ENCODE measurements around the gene SYF2.

Gene SYF2

GRCh38 chr1:25198663-25199252 is 33.5 kb downstream of the SYF2 start:
- no peak overlapping the region for H3K4me3 ChIP-seq (replicated peaks; ENCODE audit: insufficient read depth, low read length)
- TF ChIP-seq POLR2AphosphoS5 (IDR thresholded peaks at IDR 0.05; ENCODE audit: low read depth), result no peak
- TF ChIP-seq, protein P1, sequence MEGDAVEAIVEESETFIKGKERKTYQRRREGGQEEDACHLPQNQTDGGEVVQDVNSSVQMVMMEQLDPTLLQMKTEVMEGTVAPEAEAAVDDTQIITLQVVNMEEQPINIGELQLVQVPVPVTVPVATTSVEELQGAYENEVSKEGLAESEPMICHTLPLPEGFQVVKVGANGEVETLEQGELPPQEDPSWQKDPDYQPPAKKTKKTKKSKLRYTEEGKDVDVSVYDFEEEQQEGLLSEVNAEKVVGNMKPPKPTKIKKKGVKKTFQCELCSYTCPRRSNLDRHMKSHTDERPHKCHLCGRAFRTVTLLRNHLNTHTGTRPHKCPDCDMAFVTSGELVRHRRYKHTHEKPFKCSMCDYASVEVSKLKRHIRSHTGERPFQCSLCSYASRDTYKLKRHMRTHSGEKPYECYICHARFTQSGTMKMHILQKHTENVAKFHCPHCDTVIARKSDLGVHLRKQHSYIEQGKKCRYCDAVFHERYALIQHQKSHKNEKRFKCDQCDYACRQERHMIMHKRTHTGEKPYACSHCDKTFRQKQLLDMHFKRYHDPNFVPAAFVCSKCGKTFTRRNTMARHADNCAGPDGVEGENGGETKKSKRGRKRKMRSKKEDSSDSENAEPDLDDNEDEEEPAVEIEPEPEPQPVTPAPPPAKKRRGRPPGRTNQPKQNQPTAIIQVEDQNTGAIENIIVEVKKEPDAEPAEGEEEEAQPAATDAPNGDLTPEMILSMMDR (IDR thresholded peaks at IDR 0.05; ENCODE audit: insufficient read depth, low read length), result no peak
- no peak for TF ChIP-seq GABPA (IDR thresholded peaks at IDR 0.05; ENCODE audit: low read depth)
- no peak for TF ChIP-seq REST (IDR thresholded peaks at IDR 0.05; ENCODE audit: insufficient replicate concordance, low read depth)
- TF ChIP-seq SPI1 (IDR thresholded peaks at IDR 0.05; ENCODE audit: borderline replicate concordance, low read depth), result no peak
- no peak for DNase-seq (ENCODE audit: low read depth in 1 of 2, low spot score in 1 of 2)
- no peaks in the 10 kb centered on the region for H3K27me3 ChIP-seq (ENCODE audit: insufficient read depth, poor library complexity, severe bottlenecking)
- H3K27ac ChIP-seq (replicated peaks), result no peak overlapping the region; the same call in 1 of the 2 replicates

DNA sequence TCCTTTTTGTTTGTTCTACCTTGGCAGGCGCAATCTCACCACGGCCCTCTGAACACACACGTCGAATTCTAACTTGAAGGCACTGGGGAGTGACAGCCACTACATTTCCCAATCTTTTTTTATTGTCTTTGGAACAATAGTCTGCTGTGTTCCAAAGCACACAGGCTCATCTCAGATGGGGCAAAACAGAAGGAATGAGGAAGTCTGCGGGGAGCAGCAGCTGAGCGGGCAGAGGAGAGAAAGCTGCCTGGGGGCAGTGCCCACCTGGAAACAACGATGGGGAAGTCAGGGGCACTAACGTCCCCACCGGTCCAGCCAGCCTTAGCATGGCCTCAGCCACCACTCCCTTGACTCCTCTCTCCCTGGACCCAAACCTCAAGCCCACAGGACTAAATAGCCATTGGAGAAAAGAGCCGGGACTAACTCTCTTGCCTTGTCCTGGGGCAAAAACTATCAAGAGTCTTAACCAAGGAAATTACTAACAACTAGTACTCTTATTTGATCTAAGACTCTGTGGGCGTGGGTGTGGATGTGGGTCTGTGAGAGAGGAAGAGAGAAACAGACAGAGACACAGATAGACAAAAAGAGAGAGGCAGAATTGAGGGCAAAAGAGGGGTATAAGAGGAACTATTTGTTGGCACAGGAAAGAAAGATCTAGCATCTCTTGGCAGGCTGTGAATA is 34.2 kb downstream of the SYF2 start:
- H3K4me3 ChIP-seq (replicated peaks; ENCODE audit: insufficient read depth, low read length), result no peak overlapping the region
- no peaks in the 10 kb centered on the region for H3K27me3 ChIP-seq (ENCODE audit: insufficient read depth, poor library complexity, severe bottlenecking)
- DNase-seq (ENCODE audit: low read depth in 1 of 2, low spot score in 1 of 2), result peak in 1 of 2 experiments; percentile 72
- H3K27ac ChIP-seq (replicated peaks), result peak overlapping the region; percentile 12; the same call in 1 of the 2 replicates
- TF ChIP-seq, protein P1 (IDR thresholded peaks at IDR 0.05; ENCODE audit: insufficient read depth, low read length), result no peak
- TF ChIP-seq REST (IDR thresholded peaks at IDR 0.05; ENCODE audit: insufficient replicate concordance, low read depth) (no peak), POLR2AphosphoS5 (IDR thresholded peaks at IDR 0.05; ENCODE audit: low read depth) (peak; percentile 80), SPI1 (IDR thresholded peaks at IDR 0.05; ENCODE audit: borderline replicate concordance, low read depth) (peak; percentile 98), GABPA (IDR thresholded peaks at IDR 0.05; ENCODE audit: low read depth) (no peak)

DNA sequence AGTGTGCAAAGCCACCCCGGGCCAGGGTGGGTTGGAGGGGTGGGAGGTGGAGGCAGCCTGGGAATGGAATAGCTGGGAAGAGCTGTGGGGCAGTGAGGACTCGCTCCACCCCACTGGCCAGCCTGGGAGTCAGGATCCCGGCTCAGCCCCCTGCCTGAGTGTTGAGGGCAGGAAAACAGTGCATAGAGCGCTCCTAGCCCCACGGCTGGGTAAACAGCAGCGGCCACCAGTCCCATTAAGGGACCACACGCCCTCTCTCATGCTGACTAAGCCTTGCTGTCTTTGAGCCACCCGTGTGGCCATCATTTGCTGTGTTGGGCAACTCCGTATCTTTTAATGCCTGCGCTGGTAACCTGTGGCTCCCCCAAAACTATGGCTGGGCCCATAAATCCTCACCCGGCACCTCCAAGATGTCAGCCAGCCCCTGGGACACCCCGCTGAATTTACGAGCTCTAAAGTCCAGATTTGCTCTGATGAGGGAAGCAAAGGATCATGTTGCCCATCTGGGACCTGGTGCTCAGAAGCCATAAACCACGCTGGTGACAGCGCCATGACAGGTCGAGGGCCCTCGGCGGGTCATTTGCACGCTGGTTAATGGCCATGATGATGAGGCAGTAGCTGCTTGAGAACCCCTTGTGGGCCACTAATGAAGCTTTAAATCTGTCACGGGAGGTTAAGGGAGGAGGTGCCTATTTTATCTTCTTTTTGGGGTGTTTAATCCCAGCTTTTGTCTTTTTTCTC is 34.9 kb downstream of the SYF2 start:
- H3K4me3 ChIP-seq (replicated peaks; ENCODE audit: insufficient read depth, low read length), result no peak overlapping the region
- no peak for DNase-seq (ENCODE audit: low read depth in 1 of 2, low spot score in 1 of 2)
- H3K27me3 ChIP-seq (ENCODE audit: insufficient read depth, poor library complexity, severe bottlenecking), result no peaks in the 10 kb centered on the region
- H3K27ac ChIP-seq (replicated peaks), result no peak overlapping the region
- no peak for TF ChIP-seq REST (IDR thresholded peaks at IDR 0.05; ENCODE audit: insufficient replicate concordance, low read depth)
- no peak for TF ChIP-seq SPI1 (IDR thresholded peaks at IDR 0.05; ENCODE audit: borderline replicate concordance, low read depth)
- no peak for TF ChIP-seq POLR2AphosphoS5 (IDR thresholded peaks at IDR 0.05; ENCODE audit: low read depth)
- TF ChIP-seq, protein P1 (IDR thresholded peaks at IDR 0.05; ENCODE audit: insufficient read depth, low read length), result no peak
- TF ChIP-seq GABPA (IDR thresholded peaks at IDR 0.05; ENCODE audit: low read depth), result no peak

Measured in HL-60 (cell line).